Measurements from ENCODE around the gene CTSZ. TPM values are rescaled to one million over a fixed set of nuclear protein-coding genes. Genes with fewer than 3 reads are reported as not detected.

Gene CTSZ
- total RNA-seq, 3 donors from 2014 or later: 135 to 238 (median 181) TPM

GRCh38 chr20:59004763-59005522, 2.1 kb downstream of the CTSZ start:
- intact Hi-C loops (cut with DNase I; ENCODE audit: low total_unique reads): no loop called here
- TF ChIP-seq POLR2A (IDR thresholded peaks at IDR 0.05) (no peak), POLR2AphosphoS5 (IDR thresholded peaks at IDR 0.05) (no peak), CTCF (IDR thresholded peaks at IDR 0.05) (no peak)
- Histone ChIP-seq H3K4me3 (peak overlapping the region; percentile 81 to 86 (median 85)), H3K9me3 (no peaks in the 10 kb centered on the region), H3K27me3 (no peaks in the 10 kb centered on the region), H3K27ac (peak overlapping the region; percentile 93), H3K4me1 (peaks cover 15 to 20% of the 10 kb centered on the region in 2 donors), H3K36me3 (no peaks in the 10 kb centered on the region)
- DNase-seq (ENCODE audit: low spot score in 2 of 2): peak in 1 of 2 donors; percentile 50

- Histone ChIP-seq H3K4me1 (peaks cover 14 to 20% of the 10 kb centered on the region in 2 donors), H3K27me3 (no peaks in the 10 kb centered on the region), H3K9me3 (no peaks in the 10 kb centered on the region), H3K36me3 (no peaks in the 10 kb centered on the region), H3K4me3 (peak overlapping the region; percentile 81 to 86 (median 85)), H3K27ac (peak overlapping the region; percentile 93)
- DNase-seq (ENCODE audit: low spot score in 2 of 2): peak in 1 of 2 donors; percentile 48
- TF ChIP-seq CTCF (IDR thresholded peaks at IDR 0.05) (no peak), POLR2A (IDR thresholded peaks at IDR 0.05) (no peak), POLR2AphosphoS5 (IDR thresholded peaks at IDR 0.05) (no peak)
- intact Hi-C loops (cut with DNase I; ENCODE audit: low total_unique reads): no loop called here
Observed at GRCh38 chr20:59004493-59004762, 2.6 kb downstream of the CTSZ start.

- Histone ChIP-seq H3K27ac (peak overlapping the region; percentile 93), H3K4me1 (peaks cover 14 to 20% of the 10 kb centered on the region in 2 donors), H3K27me3 (no peaks in the 10 kb centered on the region), H3K9me3 (no peaks in the 10 kb centered on the region), H3K4me3 (peak overlapping the region in 1 of 3 donors; percentile 85), H3K36me3 (no peaks in the 10 kb centered on the region)
- TF ChIP-seq POLR2A (IDR thresholded peaks at IDR 0.05) (no peak), CTCF (IDR thresholded peaks at IDR 0.05) (no peak), POLR2AphosphoS5 (IDR thresholded peaks at IDR 0.05) (no peak)
- no peak for DNase-seq (ENCODE audit: low spot score in 2 of 2)
- intact Hi-C loops (cut with DNase I; ENCODE audit: low total_unique reads): no loop called here
Observed at GRCh38 chr20:59003836-59004492, 3.1 kb downstream of the CTSZ start.

- H3K36me3 ChIP-seq: no peaks in the 10 kb centered on the region
- intact Hi-C loops (cut with DNase I; ENCODE audit: low total_unique reads): no loop called here
- DNase-seq (ENCODE audit: low spot score in 2 of 2): no peak
Observed at GRCh38 chr20:59002874-59003399, 4.1 kb downstream of the CTSZ start.

More at GRCh38 chr20:59002874-59003399, 4.1 kb downstream of the CTSZ start:
- no peaks in the 10 kb centered on the region for H3K27me3 ChIP-seq
- H3K9me3 ChIP-seq: no peaks in the 10 kb centered on the region
- peak overlapping the region in 1 of 3 donors; percentile 85 for H3K4me3 ChIP-seq
- peak overlapping the region; percentile 93 for H3K27ac ChIP-seq
- TF ChIP-seq POLR2AphosphoS5 (IDR thresholded peaks at IDR 0.05) (no peak), POLR2A (IDR thresholded peaks at IDR 0.05) (no peak), CTCF (IDR thresholded peaks at IDR 0.05) (no peak)
- peaks cover 14 to 20% of the 10 kb centered on the region in 2 donors for H3K4me1 ChIP-seq
